Right lobe of liver (tissue), 4 donors: ENCODE results near the gene GNAI3.

Source experiments
- CTCF ChIP-seq, 4 donors: fragments of 200-600 bp in 3 of 4; fragments of 450-650 bp in 1 of 4; IDR thresholded peaks; one replicate each; pipeline versions ENCODE4 v1.5.1 to v1.8.0; 2016 to 2022; ENCODE audit warnings: antibody characterized with exemption in 4 of 4, mild to moderate bottlenecking in 2 of 4
- POLR2A ChIP-seq: fragments of 450-650 bp; IDR thresholded peaks from one replicate; pipeline ENCODE4 v1.6.1; 2017; ENCODE audit warnings: antibody characterized with exemption, mild to moderate bottlenecking
- donor health status: DM: no; HTN: no; CAD: no.
- donor health status: DM: no; HTN: no; CAD: no.
- donor health status: DM: no; HTN: yes; CAD: no.

- TF ChIP-seq CTCF (IDR thresholded peaks at IDR 0.05) (no peak), POLR2A (no peak)
Measured at GRCh38 chr1:109616391-109616790, 68.0 kb downstream of the GNAI3 start.
